Measurements from ENCODE around the gene MEI4. TPM values are rescaled to one million over a fixed set of nuclear protein-coding genes. Genes with fewer than 3 reads are reported as not detected.

MEI4 gene
- total RNA-seq, 3 donors from 2014 or later: not detected

DNA sequence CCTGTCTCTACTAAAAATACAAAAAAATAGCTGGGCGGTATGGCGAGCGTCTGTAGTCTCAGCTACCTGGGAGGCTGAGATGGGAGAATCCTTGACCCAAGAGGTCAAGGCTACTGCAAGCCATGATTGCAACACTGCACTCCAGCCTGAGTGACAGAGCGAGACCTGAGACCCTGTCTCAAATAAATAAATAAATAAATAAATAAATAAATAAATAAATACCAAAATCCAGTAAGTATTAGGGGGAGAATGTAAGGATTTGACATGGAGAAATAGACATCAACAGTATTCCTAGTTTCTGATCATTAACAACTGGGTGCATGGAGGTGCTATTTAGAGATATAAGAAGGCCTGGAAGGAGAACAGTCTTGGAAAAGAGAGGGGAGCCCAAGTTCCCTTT, 125.7 kb downstream of the MEI4 start:
- no peak overlapping the region for H3K4me3 ChIP-seq
- no peak for DNase-seq (ENCODE audit: low spot score in 2 of 2)
- intact Hi-C loops (cut with DNase I; ENCODE audit: low total_unique reads): no loop called here
- no peak for TF ChIP-seq POLR2AphosphoS5 (IDR thresholded peaks at IDR 0.05)
- no peak for TF ChIP-seq CTCF (IDR thresholded peaks at IDR 0.05)
- no peak for TF ChIP-seq POLR2A (IDR thresholded peaks at IDR 0.05)
- no peaks in the 10 kb centered on the region for H3K36me3 ChIP-seq
- no peaks in the 10 kb centered on the region for H3K9me3 ChIP-seq
- no peaks in the 10 kb centered on the region for H3K4me1 ChIP-seq
- H3K27me3 ChIP-seq: no peaks in the 10 kb centered on the region
- no peak overlapping the region for H3K27ac ChIP-seq

DNA sequence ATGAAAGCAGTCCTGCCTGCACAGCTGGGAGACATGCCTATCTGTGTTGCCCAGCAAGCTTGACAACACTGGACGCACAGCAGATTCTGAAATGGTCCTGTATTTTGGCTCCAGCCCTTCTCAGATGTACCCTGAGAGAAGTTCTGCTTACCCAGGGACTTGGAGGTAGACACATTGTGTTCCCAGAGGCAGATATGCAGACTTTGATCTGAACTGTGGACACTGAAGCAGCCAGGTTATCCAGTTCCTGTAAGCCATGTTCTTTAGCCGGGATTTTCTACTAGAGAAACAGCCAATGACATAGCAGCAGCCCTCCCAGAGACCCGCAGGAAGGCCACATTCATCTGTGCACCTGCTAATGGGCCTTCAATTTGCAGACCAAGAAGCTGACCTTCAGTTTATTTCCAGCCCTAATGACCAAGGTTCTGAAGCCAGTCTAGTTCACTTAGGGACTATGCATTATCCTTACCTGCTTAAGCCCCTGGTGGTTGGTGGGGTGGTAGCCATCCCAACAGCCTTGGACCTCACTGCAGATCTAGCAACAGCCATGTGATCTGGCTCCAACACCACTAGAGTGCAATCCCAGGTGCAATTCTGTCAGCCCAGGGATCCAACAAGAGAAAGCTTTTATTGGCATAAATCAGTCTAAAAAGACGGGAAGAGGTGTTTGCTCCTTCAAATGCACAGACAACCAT, 134.2 kb downstream of the MEI4 start:
- no peak overlapping the region for H3K27ac ChIP-seq
- H3K36me3 ChIP-seq: no peaks in the 10 kb centered on the region
- no peak for DNase-seq (ENCODE audit: low spot score in 2 of 2)
- no peak overlapping the region for H3K4me3 ChIP-seq
- no peaks in the 10 kb centered on the region for H3K27me3 ChIP-seq
- intact Hi-C loops (cut with DNase I; ENCODE audit: low total_unique reads): no loop called here
- no peak for TF ChIP-seq CTCF (IDR thresholded peaks at IDR 0.05)
- TF ChIP-seq POLR2A (IDR thresholded peaks at IDR 0.05): no peak
- TF ChIP-seq POLR2AphosphoS5 (IDR thresholded peaks at IDR 0.05): no peak
- no peaks in the 10 kb centered on the region for H3K9me3 ChIP-seq
- H3K4me1 ChIP-seq: no peaks in the 10 kb centered on the region

DNA sequence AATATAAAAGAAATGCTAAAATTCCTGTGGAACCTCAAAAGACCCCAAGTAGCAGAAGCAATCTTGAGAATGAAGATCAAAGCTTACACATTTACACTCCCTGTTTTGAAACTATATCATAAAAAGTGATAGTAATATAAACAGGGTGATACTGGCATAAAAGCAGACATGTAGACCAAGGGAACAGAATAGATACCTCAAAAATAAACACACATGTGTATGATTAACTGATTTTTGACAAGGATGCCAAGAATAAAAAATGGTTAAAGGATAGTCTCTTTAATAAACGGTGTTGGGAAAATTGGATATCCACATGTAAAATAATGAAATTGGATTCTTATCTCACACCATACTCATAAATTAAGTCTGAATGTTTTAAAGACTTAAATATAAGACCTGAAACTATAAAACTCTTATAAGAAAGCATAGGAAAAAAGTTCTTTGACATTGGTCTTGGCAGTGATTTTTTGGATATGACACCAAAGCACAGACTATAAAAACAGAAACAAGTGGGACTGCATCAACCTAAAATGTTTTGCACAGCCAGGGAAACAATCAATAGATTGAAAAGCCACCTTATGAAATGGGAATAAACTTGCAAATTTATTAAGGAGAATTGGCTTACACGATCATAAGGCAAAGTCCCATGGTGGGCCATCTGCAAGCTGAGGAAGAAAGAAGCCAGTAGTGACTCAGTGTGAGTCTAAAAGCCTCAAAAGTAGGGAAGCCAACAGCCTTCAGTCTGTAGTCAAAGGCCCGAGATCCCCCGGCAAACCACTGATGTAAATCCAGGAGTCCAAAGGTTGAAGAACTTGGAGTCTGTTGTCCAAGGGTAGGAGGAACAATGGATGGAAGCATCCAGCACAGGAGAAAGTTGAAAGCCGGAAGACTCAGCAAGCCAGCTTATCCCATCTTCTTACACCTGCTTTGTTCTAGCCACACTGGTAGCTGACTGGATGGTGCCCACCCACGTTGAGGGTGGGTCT, 144.3 kb downstream of the MEI4 start:
- Histone ChIP-seq H3K27ac (no peak overlapping the region), H3K4me1 (no peaks in the 10 kb centered on the region), H3K36me3 (no peaks in the 10 kb centered on the region), H3K9me3 (peaks cover 0 to 21% of the 10 kb centered on the region in 2 donors), H3K27me3 (no peaks in the 10 kb centered on the region), H3K4me3 (no peak overlapping the region)
- no peak for DNase-seq (ENCODE audit: low spot score in 2 of 2)
- no peak for TF ChIP-seq POLR2AphosphoS5 (IDR thresholded peaks at IDR 0.05)
- no peak for TF ChIP-seq POLR2A (IDR thresholded peaks at IDR 0.05)
- no peak for TF ChIP-seq CTCF (IDR thresholded peaks at IDR 0.05)
- intact Hi-C loops (cut with DNase I; ENCODE audit: low total_unique reads): no loop called here

DNA sequence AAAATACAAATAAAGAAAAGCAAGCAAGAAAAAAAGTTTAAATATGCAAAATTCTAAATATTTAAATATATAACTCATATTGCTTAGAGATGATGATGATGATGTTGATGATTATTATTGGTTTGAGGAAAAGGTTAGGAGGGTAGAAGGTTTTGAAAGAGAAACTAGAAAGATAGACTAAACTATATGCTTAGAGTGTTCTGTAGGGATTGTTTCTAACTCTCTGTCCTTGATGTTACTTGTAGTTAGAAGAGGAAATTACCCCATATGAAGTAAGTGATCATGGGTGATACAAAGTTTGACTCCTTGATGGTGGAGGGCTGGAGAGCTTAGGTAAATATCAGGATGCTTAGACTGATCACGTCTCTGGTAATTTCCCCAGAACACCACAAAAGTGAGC, 159.5 kb downstream of the MEI4 start:
- no peak overlapping the region for H3K27ac ChIP-seq
- TF ChIP-seq POLR2AphosphoS5 (IDR thresholded peaks at IDR 0.05): no peak
- DNase-seq (ENCODE audit: low spot score in 2 of 2): no peak
- H3K4me1 ChIP-seq: no peaks in the 10 kb centered on the region
- no peaks in the 10 kb centered on the region for H3K36me3 ChIP-seq
- intact Hi-C loops (cut with DNase I; ENCODE audit: low total_unique reads): no loop called here
- H3K9me3 ChIP-seq: no peaks in the 10 kb centered on the region
- H3K4me3 ChIP-seq: no peak overlapping the region
- no peaks in the 10 kb centered on the region for H3K27me3 ChIP-seq

GRCh38 chr6:77813090-77813489, 160.3 kb downstream of the MEI4 start:
- intact Hi-C loops (cut with DNase I; ENCODE audit: low total_unique reads): no loop called here
- no peaks in the 10 kb centered on the region for H3K36me3 ChIP-seq
- no peaks in the 10 kb centered on the region for H3K27me3 ChIP-seq
- no peaks in the 10 kb centered on the region for H3K9me3 ChIP-seq
- DNase-seq (ENCODE audit: low spot score in 2 of 2): no peak
- H3K4me3 ChIP-seq: no peak overlapping the region
- TF ChIP-seq POLR2A (IDR thresholded peaks at IDR 0.05) (no peak), POLR2AphosphoS5 (IDR thresholded peaks at IDR 0.05) (no peak), CTCF (IDR thresholded peaks at IDR 0.05) (no peak)
- no peaks in the 10 kb centered on the region for H3K4me1 ChIP-seq
- no peak overlapping the region for H3K27ac ChIP-seq
